Measurements from ENCODE around the gene COBLL1. TPM values are rescaled to one million over a fixed set of nuclear protein-coding genes. Genes with fewer than 3 reads are reported as not detected.

COBLL1 gene
- total RNA-seq, 2 donors from 2014 or later: 52.1 to 82.8 TPM

- Histone ChIP-seq H3K4me3 (no peak overlapping the region), H3K27me3 (replicated peaks; ENCODE audit: insufficient read depth) (no peaks in the 10 kb centered on the region), H3K27ac (no peak overlapping the region), H3K9me3 (no peaks in the 10 kb centered on the region), H3K36me3 (no peaks in the 10 kb centered on the region), H3K4me1 (replicated peaks) (no peaks in the 10 kb centered on the region)
- 93% methylated on average over 2 of the region's 2 CpGs for WGBS
- intact Hi-C loops (cut with DNase I): no loop called here
- no peak for TF ChIP-seq CTCF (IDR thresholded peaks at IDR 0.05)
- TF ChIP-seq POLR2A (IDR thresholded peaks at IDR 0.05): no peak
- no peak for TF ChIP-seq POLR2AphosphoS5 (IDR thresholded peaks at IDR 0.05)
- no peak for DNase-seq (ENCODE audit: low spot score)
These were observed 4.7 kb upstream of the COBLL1 start for GRCh38 chr2:164846276-164846675.

- H3K4me1 ChIP-seq (replicated peaks): no peaks in the 10 kb centered on the region
- intact Hi-C loops (cut with DNase I): loop anchor here (5.0 kb wide), 1 partner anchor 74 kb away; no protein-coding TSS in a partner anchor
- 37% methylated on average over 1 of the region's 1 CpG for WGBS
- H3K27ac ChIP-seq: peak overlapping the region; percentile 98
- no peaks in the 10 kb centered on the region for H3K27me3 ChIP-seq (replicated peaks; ENCODE audit: insufficient read depth)
- TF ChIP-seq POLR2A (IDR thresholded peaks at IDR 0.05) (no peak), CTCF (IDR thresholded peaks at IDR 0.05) (peak in 2 of 4 experiments; percentile 10 to 45), POLR2AphosphoS5 (IDR thresholded peaks at IDR 0.05) (peak; percentile 21)
- H3K36me3 ChIP-seq: no peaks in the 10 kb centered on the region
- DNase-seq (ENCODE audit: low spot score): no peak
- no peak overlapping the region for H3K4me3 ChIP-seq
- H3K9me3 ChIP-seq: no peaks in the 10 kb centered on the region
These were observed 1.8 kb upstream of the COBLL1 start for GRCh38 chr2:164843346-164843911.

GRCh38 chr2:164842624-164842966 lies 972 bp upstream of the COBLL1 start:
- intact Hi-C loops (cut with DNase I): loop anchor here (5.0 kb wide), 1 partner anchor 75 kb away; no protein-coding TSS in a partner anchor
- DNase-seq (ENCODE audit: low spot score): no peak
- Histone ChIP-seq H3K27ac (peak overlapping the region; percentile 98), H3K9me3 (no peaks in the 10 kb centered on the region), H3K27me3 (replicated peaks; ENCODE audit: insufficient read depth) (no peaks in the 10 kb centered on the region), H3K36me3 (no peaks in the 10 kb centered on the region), H3K4me1 (replicated peaks) (no peaks in the 10 kb centered on the region), H3K4me3 (no peak overlapping the region)
- no peak for TF ChIP-seq POLR2A (IDR thresholded peaks at IDR 0.05)
- TF ChIP-seq CTCF (IDR thresholded peaks at IDR 0.05): no peak
- no peak for TF ChIP-seq POLR2AphosphoS5 (IDR thresholded peaks at IDR 0.05)
- WGBS: 33% methylated on average over 8 of the region's 8 CpGs

GRCh38 chr2:164840930-164841718 lies 499 bp downstream of the COBLL1 start:
- no peaks in the 10 kb centered on the region for H3K4me1 ChIP-seq (replicated peaks)
- H3K36me3 ChIP-seq: no peaks in the 10 kb centered on the region
- H3K4me3 ChIP-seq: peak overlapping the region; percentile 60 to 69
- peak overlapping the region; percentile 98 for H3K27ac ChIP-seq
- peak; percentile 72 for DNase-seq (ENCODE audit: low spot score)
- H3K27me3 ChIP-seq (replicated peaks; ENCODE audit: insufficient read depth): no peaks in the 10 kb centered on the region
- under 1% methylated on average over 23 of the region's 90 CpGs for WGBS
- no peaks in the 10 kb centered on the region for H3K9me3 ChIP-seq
- intact Hi-C loops (cut with DNase I): loop anchor here (2.0 to 5.0 kb wide), 2 partner anchors 76 to 104 kb away; no protein-coding TSS in a partner anchor
- TF ChIP-seq POLR2A (IDR thresholded peaks at IDR 0.05) (peak; percentile 11), CTCF (IDR thresholded peaks at IDR 0.05) (peak in 1 of 4 experiments; percentile 7), POLR2AphosphoS5 (IDR thresholded peaks at IDR 0.05) (no peak)
